Right atrium auricular region (tissue), 2 donors: Measurements from ENCODE around the gene DNAH8. TPM values are rescaled to one million over a fixed set of nuclear protein-coding genes. Genes with fewer than 3 reads are reported as not detected.

Source experiments
- DNase-seq: peaks from one replicate; pipeline ENCODE4 v3.0.0-alpha.2; 2019; ENCODE audit warnings: low spot score
- H3K27ac ChIP-seq, 2 donors: fragments of 200-600 bp; sonication (generic); 1 replicate in 1 of 2; 2 replicates in 1 of 2; pipeline ENCODE4 v1.5.1; 2016 to 2019
- H3K27me3 ChIP-seq, 2 donors: fragments of 200-600 bp; sonication (generic); one replicate each; pipeline versions ENCODE4 v1.5.1 to v1.6.0; 2017 to 2019
- H3K36me3 ChIP-seq: fragments of 200-600 bp; sonication (generic); one replicate; pipeline ENCODE4 v1.5.1; 2016
- H3K4me1 ChIP-seq, 2 donors: fragments of 200-600 bp; sonication (generic); one replicate each; pipeline versions ENCODE4 v1.5.1 to v1.6.0; 2017 to 2019
- H3K4me3 ChIP-seq, 2 donors: fragments of 200-600 bp; sonication (generic); 1 replicate in 1 of 2; 2 replicates in 1 of 2; pipeline ENCODE4 v1.5.1; 2017 to 2019; ENCODE audit warnings: mild to moderate bottlenecking in 1 of 2, moderate library complexity in 1 of 2
- H3K9me3 ChIP-seq, 2 donors: fragments of 200-600 bp; sonication (generic); one replicate each; pipeline ENCODE4 v1.5.1; 2019
- total RNA-seq, 2 donors: library from RNA; depleted of rRNA; stranded (reverse); fragments of >200 nt; gene quantifications; one replicate each; pipeline ENCODE4 v1.1.0, GENCODE V29; 2016
- TF ChIP-seq, protein P1 (sequence below), 2 donors: fragments of 200-600 bp; sonication (generic); IDR thresholded peaks; one replicate each; pipeline ENCODE4 v1.5.1; 2019; ENCODE audit warnings: antibody characterized with exemption in 2 of 2

DNAH8 gene
- total RNA-seq, 2 donors from 2014 or later = 0.04 TPM; not detected in 1

DNA sequence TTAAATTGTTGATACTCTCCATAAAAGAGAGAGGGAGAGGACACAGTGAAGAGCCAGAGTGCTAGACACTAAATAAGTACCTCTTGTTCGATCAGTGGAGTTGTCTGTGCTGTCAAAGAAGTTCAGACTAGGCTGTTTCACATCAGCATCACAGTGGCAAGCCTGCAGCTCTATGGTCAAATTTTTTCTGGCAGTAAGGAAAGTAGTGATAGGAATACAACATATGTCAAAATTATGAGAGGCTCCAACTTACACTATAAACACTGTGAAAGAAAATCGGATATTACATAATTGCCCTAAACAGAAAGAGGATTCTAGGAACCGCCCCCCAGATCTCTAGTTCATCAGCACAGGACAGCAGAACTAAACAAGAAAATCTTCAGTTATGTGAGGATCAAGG lies 23.1 kb downstream of the DNAH8 start:
- H3K4me3 ChIP-seq = no peak overlapping the region
- TF ChIP-seq, protein P1, sequence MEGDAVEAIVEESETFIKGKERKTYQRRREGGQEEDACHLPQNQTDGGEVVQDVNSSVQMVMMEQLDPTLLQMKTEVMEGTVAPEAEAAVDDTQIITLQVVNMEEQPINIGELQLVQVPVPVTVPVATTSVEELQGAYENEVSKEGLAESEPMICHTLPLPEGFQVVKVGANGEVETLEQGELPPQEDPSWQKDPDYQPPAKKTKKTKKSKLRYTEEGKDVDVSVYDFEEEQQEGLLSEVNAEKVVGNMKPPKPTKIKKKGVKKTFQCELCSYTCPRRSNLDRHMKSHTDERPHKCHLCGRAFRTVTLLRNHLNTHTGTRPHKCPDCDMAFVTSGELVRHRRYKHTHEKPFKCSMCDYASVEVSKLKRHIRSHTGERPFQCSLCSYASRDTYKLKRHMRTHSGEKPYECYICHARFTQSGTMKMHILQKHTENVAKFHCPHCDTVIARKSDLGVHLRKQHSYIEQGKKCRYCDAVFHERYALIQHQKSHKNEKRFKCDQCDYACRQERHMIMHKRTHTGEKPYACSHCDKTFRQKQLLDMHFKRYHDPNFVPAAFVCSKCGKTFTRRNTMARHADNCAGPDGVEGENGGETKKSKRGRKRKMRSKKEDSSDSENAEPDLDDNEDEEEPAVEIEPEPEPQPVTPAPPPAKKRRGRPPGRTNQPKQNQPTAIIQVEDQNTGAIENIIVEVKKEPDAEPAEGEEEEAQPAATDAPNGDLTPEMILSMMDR (IDR thresholded peaks at IDR 0.05) = no peak
- no peak for DNase-seq
- no peaks in the 10 kb centered on the region for H3K4me1 ChIP-seq
- no peaks in the 10 kb centered on the region for H3K27me3 ChIP-seq
- no peaks in the 10 kb centered on the region for H3K36me3 ChIP-seq
- H3K27ac ChIP-seq = no peak overlapping the region
- H3K9me3 ChIP-seq = no peaks in the 10 kb centered on the region

DNA sequence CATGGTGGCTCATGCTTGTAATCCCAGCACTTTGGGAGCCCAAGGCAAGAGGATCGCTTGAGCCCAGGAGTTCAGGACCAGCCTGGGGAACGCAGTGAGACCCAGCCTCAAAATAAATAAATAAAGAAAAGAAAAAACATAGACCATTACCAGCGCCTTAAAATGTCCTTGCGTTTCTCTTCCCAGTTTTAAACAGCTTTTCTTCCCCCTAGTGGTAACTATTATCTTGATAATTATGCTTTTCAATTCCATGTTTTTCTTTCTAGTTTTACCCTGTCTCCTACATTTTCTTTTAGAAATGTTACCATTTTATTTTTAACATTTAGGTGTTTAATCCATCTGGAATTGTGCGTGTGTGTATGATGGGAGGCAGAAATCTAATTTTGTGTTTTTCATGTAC lies 24.4 kb downstream of the DNAH8 start:
- no peaks in the 10 kb centered on the region for H3K4me1 ChIP-seq

DNA sequence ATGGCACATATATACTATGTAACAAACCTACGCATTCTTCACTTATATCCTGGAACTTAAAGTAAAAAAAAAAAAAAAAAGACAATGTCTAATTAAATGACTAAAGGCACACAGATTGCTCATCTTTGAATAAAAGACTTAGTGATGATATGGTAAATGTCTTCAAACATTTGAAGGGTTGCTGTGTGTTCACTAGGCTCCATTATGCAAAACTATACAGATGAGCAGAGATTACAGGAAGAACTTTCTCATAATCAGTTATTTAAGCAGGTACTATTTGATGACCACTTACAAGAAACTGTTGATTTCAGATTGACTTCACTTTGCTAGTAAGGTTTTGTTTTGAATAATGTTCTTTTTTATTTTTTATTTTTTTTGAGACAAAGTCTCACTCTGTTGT lies 34.4 kb downstream of the DNAH8 start:
- Histone ChIP-seq H3K4me1 (no peaks in the 10 kb centered on the region), H3K9me3 (no peaks in the 10 kb centered on the region), H3K36me3 (no peaks in the 10 kb centered on the region), H3K27me3 (no peaks in the 10 kb centered on the region), H3K27ac (no peak overlapping the region), H3K4me3 (no peak overlapping the region)
- no peak for DNase-seq
- TF ChIP-seq, protein P1 (IDR thresholded peaks at IDR 0.05) = no peak

More for the DNA sequence above, 24.4 kb downstream of the DNAH8 start:
- no peaks in the 10 kb centered on the region for H3K9me3 ChIP-seq
- no peaks in the 10 kb centered on the region for H3K36me3 ChIP-seq
- TF ChIP-seq, protein P1 (IDR thresholded peaks at IDR 0.05) = peak in 1 of 2 donors; percentile 47
- no peaks in the 10 kb centered on the region for H3K27me3 ChIP-seq
- H3K4me3 ChIP-seq = no peak overlapping the region
- DNase-seq = no peak
- H3K27ac ChIP-seq = no peak overlapping the region

DNA sequence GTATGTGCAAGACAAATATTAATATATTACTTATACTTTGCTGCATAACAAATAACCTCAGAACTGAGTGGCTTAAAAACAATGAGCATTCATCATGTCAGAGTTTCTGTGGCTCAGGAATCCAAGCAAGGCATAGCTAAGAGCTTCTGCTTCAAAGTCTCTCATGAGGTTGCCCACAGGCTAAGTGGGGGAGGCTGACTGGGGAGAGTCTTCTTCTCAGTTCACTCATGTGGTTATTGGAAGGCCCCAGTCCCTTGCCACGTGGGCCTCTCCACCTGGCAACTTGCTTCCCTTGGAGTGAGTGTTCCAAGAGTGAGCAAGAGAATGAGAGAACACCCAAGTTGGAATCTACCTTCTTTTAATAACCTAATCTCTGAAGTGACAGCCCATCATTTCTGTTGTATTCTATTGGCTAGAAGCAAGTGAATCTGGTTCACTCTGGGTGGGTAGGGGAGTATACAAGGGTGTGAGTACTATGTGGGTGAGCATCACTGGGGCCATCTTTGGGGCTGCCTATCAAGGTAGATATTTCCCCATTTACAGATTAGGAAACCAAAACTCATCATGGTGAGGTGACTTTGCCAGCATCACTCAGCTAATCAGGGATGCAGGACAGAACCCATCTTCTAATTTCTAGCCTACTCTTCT lies 36.0 kb downstream of the DNAH8 start:
- Histone ChIP-seq H3K36me3 (no peaks in the 10 kb centered on the region), H3K4me1 (no peaks in the 10 kb centered on the region), H3K9me3 (no peaks in the 10 kb centered on the region), H3K27me3 (no peaks in the 10 kb centered on the region), H3K4me3 (no peak overlapping the region), H3K27ac (no peak overlapping the region)
- DNase-seq = no peak
- TF ChIP-seq, protein P1 (IDR thresholded peaks at IDR 0.05) = no peak

DNA sequence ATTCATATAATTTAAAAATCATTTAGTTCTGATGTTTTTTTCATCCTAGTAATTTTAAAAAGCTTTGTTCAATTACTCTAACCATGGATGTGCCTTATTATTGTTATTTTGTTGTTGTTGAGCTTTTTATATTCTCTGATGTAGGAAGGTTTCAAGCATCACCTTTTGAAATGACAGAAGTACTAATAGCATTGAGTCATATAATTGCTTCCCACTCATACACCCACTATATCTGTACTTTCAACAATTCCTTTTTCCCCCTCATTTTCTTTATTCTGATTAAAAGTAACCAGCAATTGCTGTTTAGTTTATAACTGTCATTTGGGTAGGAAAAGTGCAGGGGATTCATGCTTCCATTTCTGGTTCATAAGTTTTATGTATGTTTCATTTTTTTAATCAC lies 38.6 kb downstream of the DNAH8 start:
- Histone ChIP-seq H3K4me3 (no peak overlapping the region), H3K27ac (no peak overlapping the region), H3K9me3 (no peaks in the 10 kb centered on the region), H3K4me1 (no peaks in the 10 kb centered on the region), H3K27me3 (no peaks in the 10 kb centered on the region), H3K36me3 (no peaks in the 10 kb centered on the region)
- TF ChIP-seq, protein P1 (IDR thresholded peaks at IDR 0.05) = no peak
- no peak for DNase-seq

DNA sequence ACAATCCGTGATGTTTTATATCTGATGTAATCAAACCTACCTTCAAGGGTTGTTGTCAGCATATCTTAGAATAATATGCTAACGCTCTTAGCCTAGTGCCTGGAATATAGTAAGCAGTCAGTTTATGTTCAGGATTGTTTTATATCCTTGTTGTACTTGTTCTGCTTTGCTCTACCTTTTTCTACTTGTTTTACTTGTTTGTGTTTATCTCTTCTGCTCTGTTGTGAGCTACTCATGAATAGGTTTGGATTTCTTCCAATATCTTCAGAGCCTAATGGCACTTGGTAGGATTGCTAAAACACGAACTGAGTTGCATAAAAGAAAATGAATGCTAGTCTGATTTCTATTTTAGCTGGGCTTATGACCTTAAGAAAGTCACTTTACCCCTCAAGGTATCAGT lies 40.1 kb downstream of the DNAH8 start:
- H3K27ac ChIP-seq = no peak overlapping the region
- no peaks in the 10 kb centered on the region for H3K36me3 ChIP-seq
- DNase-seq = no peak
- H3K9me3 ChIP-seq = no peaks in the 10 kb centered on the region
- TF ChIP-seq, protein P1 (IDR thresholded peaks at IDR 0.05) = no peak
- no peaks in the 10 kb centered on the region for H3K27me3 ChIP-seq
- no peak overlapping the region for H3K4me3 ChIP-seq
- no peaks in the 10 kb centered on the region for H3K4me1 ChIP-seq
